HepG2 (cell line): Measurements from ENCODE around the gene COX4I2. TPM values are rescaled to one million over a fixed set of nuclear protein-coding genes. Genes with fewer than 3 reads are reported as not detected.

Experiments used
- ATAC-seq: fragments of 200-7000 bp; cut with Tn5 transposase; 3 replicates; pipeline ENCODE4 v1.9.1; 2020; ENCODE audit warnings: mild to moderate bottlenecking, moderate library complexity
- BruUV-seq: library from RNA; stranded (reverse); fragments of 400-500 nt; replicated peaks from 2 replicates; lab custom pipeline; 2021; lab: Mats Ljungman, UMichigan
- CTCF ChIA-PET: fragments of 300-600 bp; formaldehyde crosslinking; extraction: SDS; loops from one replicate; lab custom pipeline; 2021; ENCODE audit warnings: low total read pairs, inconsistent platforms, low intra/inter-chr PET ratio; lab: Yijun Ruan, JAX
- POLR2A ChIA-PET: fragments of 350-600 bp; sonication (Branson Sonifier 250); formaldehyde crosslinking; loops from one replicate; lab custom pipeline; 2020; ENCODE audit warnings: antibody characterized with exemption, inconsistent platforms; lab: Yijun Ruan, JAX
- DNase-seq: peaks from one replicate; pipeline ENCODE4 v3.0.0-alpha.2; 2015; ENCODE audit warnings: low spot score
- FAIRE-seq: peaks from 3 replicates; lab custom pipeline; 2011; peaks lifted over from hg19 to GRCh38; lab: Jason Lieb, UNC
- H2AFZ ChIP-seq: one replicate; pipeline ENCODE4 v1.6.1; 2011; ENCODE audit warnings: low read length, inconsistent platforms
- H3K27ac ChIP-seq: fragments of 300-600 bp; 3 replicates; pipeline ENCODE4 v1.8.0; 2011; ENCODE audit warnings: mixed run types, mild to moderate bottlenecking, mixed read lengths, low read length, inconsistent platforms; ENCODE audit not compliant: insufficient read depth; ENCODE audit errors: extremely low read length
- H3K27me3 ChIP-seq, 2 experiments: fragments of 200-600 bp in 1 of 2; 2 replicates in 1 of 2; 3 replicates in 1 of 2; pipeline versions ENCODE4 v1.6.0 to v1.8.0; 2011; ENCODE audit warnings: low read length in 2 of 2, mild to moderate bottlenecking in 2 of 2, moderate library complexity in 2 of 2, inconsistent platforms in 1 of 2; ENCODE audit not compliant: insufficient read depth in 2 of 2, control insufficient read depth in 1 of 2
- H3K36me3 ChIP-seq, 2 experiments: fragments of 200-600 bp in 1 of 2; replicated peaks in 1 of 2; 2 replicates in 1 of 2; 3 replicates in 1 of 2; pipeline versions ENCODE4 v1.5.1 to v1.8.0; 2011; ENCODE audit warnings: low read length in 2 of 2, inconsistent platforms in 1 of 2; ENCODE audit not compliant: insufficient read depth in 2 of 2, control insufficient read depth in 1 of 2
- H3K4me1 ChIP-seq: 2 replicates; pipeline ENCODE4 v1.5.1; 2012; ENCODE audit warnings: low read length, inconsistent platforms; ENCODE audit not compliant: insufficient read depth
- H3K4me2 ChIP-seq: 2 replicates; pipeline ENCODE4 v1.6.0; 2011; ENCODE audit warnings: low read depth, low read length, inconsistent platforms
- H3K4me3 ChIP-seq, 3 experiments: fragments of 200-600 bp in 1 of 3; sonication (generic), shearing (Covaris generic) in 1 of 3; replicated peaks in 1 of 3; 2 replicates each; pipeline ENCODE4 v1.5.1; 2011 to 2016; ENCODE audit warnings: low read length in 3 of 3, inconsistent platforms in 2 of 3, low read depth in 2 of 3, mild to moderate bottlenecking in 2 of 3, control low read depth in 1 of 3, mixed read lengths in 1 of 3; ENCODE audit not compliant: insufficient read depth in 1 of 3
- H3K79me2 ChIP-seq: one replicate; pipeline ENCODE4 v1.6.1; 2011; ENCODE audit warnings: low read length, inconsistent platforms; ENCODE audit not compliant: insufficient read depth
- H3K9ac ChIP-seq: 2 replicates; pipeline ENCODE4 v1.6.0; 2011; ENCODE audit warnings: mild to moderate bottlenecking, low read depth, low read length, inconsistent platforms; ENCODE audit not compliant: insufficient read depth
- H3K9me3 ChIP-seq: 2 replicates; pipeline ENCODE4 v1.5.1; 2012; ENCODE audit warnings: mild to moderate bottlenecking, low read length
- H4K20me1 ChIP-seq: 2 replicates; pipeline ENCODE4 v1.6.0; 2011; ENCODE audit warnings: inconsistent platforms, mild to moderate bottlenecking, low read length, moderate library complexity; ENCODE audit not compliant: insufficient read depth
- ASH2L ChIP-seq: fragments of 300-600, 200-600 bp; sonication (generic); IDR thresholded peaks from 2 replicates; pipeline ENCODE4 v1.7.0; 2017; ENCODE audit warnings: low read depth, mild to moderate bottlenecking, moderate library complexity, mixed read lengths, low read length; ENCODE audit not compliant: insufficient read length
- CREBL2 ChIP-seq: sonication (generic); formaldehyde crosslinking; IDR thresholded peaks from 2 replicates; pipeline ENCODE4 v1.8.1; 2023; ENCODE audit warnings: missing genetic modification reagents, mild to moderate bottlenecking, borderline replicate concordance
- HMG20B ChIP-seq: conservative IDR thresholded peaks from 2 replicates; pipeline ENCODE4 v1.6.1; 2016; ENCODE audit warnings: missing genetic modification reagents, missing compliant biosample characterization
- JUNB ChIP-seq: sonication (generic); formaldehyde crosslinking; IDR thresholded peaks from 2 replicates; pipeline ENCODE4 v1.8.0; 2022; ENCODE audit warnings: missing genetic modification reagents, mild to moderate bottlenecking, borderline replicate concordance
- KDM4B ChIP-seq: sonication (generic); formaldehyde crosslinking; IDR thresholded peaks from 2 replicates; pipeline ENCODE4 v1.4.0; 2020; ENCODE audit warnings: missing genetic modification reagents
- PPARG ChIP-seq: conservative IDR thresholded peaks from 2 replicates; pipeline ENCODE4 v1.6.1; 2016; ENCODE audit warnings: missing biosample characterization, missing genetic modification reagents
- REL ChIP-seq: sonication (generic); formaldehyde crosslinking; conservative IDR thresholded peaks from 2 replicates; pipeline ENCODE4 v1.8.0; 2022; ENCODE audit warnings: mild to moderate bottlenecking, missing genetic modification reagents, moderate library complexity
- REPIN1 ChIP-seq: sonication (generic); formaldehyde crosslinking; IDR thresholded peaks from 2 replicates; pipeline ENCODE4 v1.8.0; 2022; ENCODE audit warnings: missing genetic modification reagents, low read depth, mild to moderate bottlenecking, borderline replicate concordance
- SAFB2 ChIP-seq: sonication (generic); formaldehyde crosslinking; IDR thresholded peaks from 2 replicates; pipeline ENCODE4 v1.5.1; 2020; ENCODE audit warnings: missing genetic modification reagents, low read depth, mild to moderate bottlenecking, borderline replicate concordance
- SSRP1 ChIP-seq: IDR thresholded peaks from 2 replicates; pipeline ENCODE4 v1.6.1; 2016; ENCODE audit warnings: control low read depth
- UBTF ChIP-seq: sonication (generic); formaldehyde crosslinking; IDR thresholded peaks from 2 replicates; pipeline ENCODE4 v1.4.0; 2020; ENCODE audit warnings: mild to moderate bottlenecking, missing genetic modification reagents
- ZNF468 ChIP-seq: sonication (generic); formaldehyde crosslinking; IDR thresholded peaks from 2 replicates; pipeline ENCODE4 v1.8.0; 2022; ENCODE audit warnings: mild to moderate bottlenecking, moderate library complexity, missing genetic modification reagents
- ZNF512B ChIP-seq: sonication (generic); formaldehyde crosslinking; IDR thresholded peaks from 2 replicates; pipeline ENCODE4 v1.5.1; 2020; ENCODE audit warnings: missing genetic modification reagents, mild to moderate bottlenecking, borderline replicate concordance
- ZNF629 ChIP-seq: sonication (generic); formaldehyde crosslinking; conservative IDR thresholded peaks from 2 replicates; pipeline ENCODE4 v1.5.0; 2020; ENCODE audit warnings: missing genetic modification reagents
- ZNF713 ChIP-seq: sonication (generic); formaldehyde crosslinking; IDR thresholded peaks from 2 replicates; pipeline ENCODE4 v1.4.0; 2020; ENCODE audit warnings: mild to moderate bottlenecking, missing genetic modification reagents
- ZNF770 ChIP-seq: sonication (generic); formaldehyde crosslinking; IDR thresholded peaks from 2 replicates; pipeline ENCODE4 v1.5.0; 2020; ENCODE audit warnings: mild to moderate bottlenecking, missing genetic modification reagents
- ZNF792 ChIP-seq: IDR thresholded peaks from 2 replicates; pipeline ENCODE4 v1.6.1; 2016
- ZNF883 ChIP-seq: sonication (generic); formaldehyde crosslinking; IDR thresholded peaks from 2 replicates; pipeline ENCODE4 v1.5.1; 2020; ENCODE audit warnings: mild to moderate bottlenecking, missing genetic modification reagents; ENCODE audit errors: not compliant biosample characterization
- WGBS: methylation state at CpG from one replicate; pipeline ENCODE4 v1.1.6; 2017; ENCODE audit warnings: low lambda C conversion rate; 5-methylcytosine and 5-hydroxymethylcytosine counted together
- in situ Hi-C: cut with HindIII; loops from 2 replicates; pipeline ENCODE4 v1.10.0; 2017; ENCODE audit warnings: low pct_unique_long_range_greater_than_20kb; ENCODE audit not compliant: extremely low pct_ligation_motif_present
- intact Hi-C: fragments of 100-400 bp; cut with micrococcal nuclease; formaldehyde crosslinking; loops from one replicate; pipeline ENCODE4 v1.10.0; 2022; ENCODE audit not compliant: unreplicated experiment
- polyA plus RNA-seq, 8 experiments: library from polyadenylated mRNA; depleted of rRNA in 3 of 8; stranded (reverse) in 7 of 8; unstranded in 1 of 8; fragments of >200 nt; fragmentation: Illumina TruSeq in 4 of 8; extraction: Trizol in 4 of 8; gene quantifications; 2 replicates each; pipeline versions ENCODE4 v1.2.1 to v1.2.3, GENCODE V29; 2011 to 2016; ENCODE audit warnings: low read depth in 4 of 8, missing spikeins in 1 of 8, mixed read lengths in 1 of 8; ENCODE audit not compliant: insufficient read depth in 1 of 8
- total RNA-seq, 5 experiments: library from RNA; depleted of rRNA; stranded (reverse); fragments of >200 nt; fragmentation: Illumina TruSeq; extraction: Trizol; gene quantifications; 2 replicates each; pipeline ENCODE4 v1.2.3, GENCODE V29; 2016; ENCODE audit warnings: low read depth in 1 of 5

The COX4I2 gene
- total and polyA plus RNA-seq, 2 of the 13 experiments (the other 11 are each of a cell fraction or from before 2014, with no cell fraction given), result 1.1 TPM; not detected in 1

- no TSS peak for BruUV-seq
- Histone ChIP-seq H2AFZ (no peak overlapping the region), H3K27me3 (no peaks in the 10 kb centered on the region), H4K20me1 (peaks cover 58% of the 10 kb centered on the region), H3K79me2 (peaks cover 87% of the 10 kb centered on the region), H3K4me1 (peaks cover 81% of the 10 kb centered on the region), H3K27ac (no peak overlapping the region), H3K36me3 (peaks cover 64 to 92% of the 10 kb centered on the region in 2 experiments), H3K9me3 (no peaks in the 10 kb centered on the region), H3K4me3 (no peak overlapping the region), H3K4me2 (no peak overlapping the region), H3K9ac (no peak overlapping the region)
- CTCF ChIA-PET, result no interaction called here
- no peak for ATAC-seq
- in situ Hi-C loops (no loop called here), intact Hi-C loops (no loop called here)
- FAIRE-seq, result no peak
- 80% methylated on average over 2 of the region's 2 CpGs for WGBS
- POLR2A ChIA-PET, result interaction anchor here (1.9 to 20.7 kb wide), 5 partner anchors 10 to 65 kb away, joined by 6 to 643 read pairs (median 274); partner anchors contain the start of genes BCL2L1 and TPX2
- no peak for DNase-seq
- no peak for TF ChIP-seq SAFB2
- TF ChIP-seq ZNF629, result peak; percentile 77
- no peak for TF ChIP-seq HMG20B
- no peak for TF ChIP-seq PPARG (CRISPR knock-in tag)
- no peak for TF ChIP-seq UBTF
- TF ChIP-seq ZNF713 (CRISPR knock-in tag), result no peak
- no peak for TF ChIP-seq KDM4B (CRISPR knock-in tag)
- no peak for TF ChIP-seq ZNF512B
- TF ChIP-seq ZNF792 (CRISPR knock-in tag), result no peak
- 0 out of 2 replicates have a peak, but pooled peaks have one; percentile 10 for TF ChIP-seq REPIN1
- TF ChIP-seq ZNF468, result no peak
- TF ChIP-seq JUNB, result no peak
- TF ChIP-seq ZNF770 (CRISPR knock-in tag), result no peak
- no peak for TF ChIP-seq REL (CRISPR knock-in tag)
- TF ChIP-seq SSRP1 (CRISPR knock-in tag), result peak; percentile 88; the same call in 1 of the 2 replicates
- no peak for TF ChIP-seq ASH2L
- no peak for TF ChIP-seq CREBL2
- no peak for TF ChIP-seq ZNF883 (CRISPR knock-in tag)
Observed at GRCh38 chr20:31673943-31674463, 36.3 kb downstream of the COX4I2 start.
